Ammon's horn (tissue), 1 donor: ENCODE data around the gene MINDY4B.

Source experiments
- DNase-seq: peaks from one replicate; pipeline ENCODE4 v3.0.0-alpha.2; 2016; ENCODE audit warnings: low spot score

MINDY4B gene

GRCh38 chr3:150844484-150844883 lies 60.8 kb downstream of the MINDY4B start:
- no peak for DNase-seq

GRCh38 chr3:150843241-150843640 lies 62.0 kb downstream of the MINDY4B start:
- DNase-seq: no peak

GRCh38 chr3:150840802-150841515 lies 64.3 kb downstream of the MINDY4B start:
- DNase-seq: no peak

GRCh38 chr3:150830745-150831144 lies 74.5 kb downstream of the MINDY4B start:
- no peak for DNase-seq

GRCh38 chr3:150830094-150830681 lies 75.1 kb downstream of the MINDY4B start:
- no peak for DNase-seq

GRCh38 chr3:150829408-150829807 lies 75.8 kb downstream of the MINDY4B start:
- no peak for DNase-seq

- DNase-seq: no peak
Measured at GRCh38 chr3:150828997-150829396, 76.2 kb downstream of the MINDY4B start.

- no peak for DNase-seq
Measured at GRCh38 chr3:150828261-150828660, 77.0 kb downstream of the MINDY4B start.

- DNase-seq: no peak
Measured at GRCh38 chr3:150826466-150827282, 78.6 kb downstream of the MINDY4B start.

GRCh38 chr3:150825916-150826377 lies 79.3 kb downstream of the MINDY4B start:
- DNase-seq: no peak

GRCh38 chr3:150825192-150825915 lies 79.9 kb downstream of the MINDY4B start:
- DNase-seq: no peak

- no peak for DNase-seq
Measured at GRCh38 chr3:150823277-150823676, 82.0 kb downstream of the MINDY4B start.

- no peak for DNase-seq
Measured at GRCh38 chr3:150822636-150823035, 82.6 kb downstream of the MINDY4B start.
